ENCODE results near the gene LIF. TPM values are rescaled to one million over a fixed set of nuclear protein-coding genes. Genes with fewer than 3 reads are reported as not detected.

LIF gene
- total RNA-seq, 1 donor from 2014 or later, result 18.9 TPM

- H3K9me3 Mint-ChIP-seq (ENCODE audit: low read depth), result no peaks in the 10 kb centered on the region
- peak overlapping the region; percentile 41 for H3K27ac Mint-ChIP-seq (ENCODE audit: unreplicated experiment)
- TF ChIP-seq CTCF (IDR thresholded peaks at IDR 0.05), result no peak
- H3K4me1 Mint-ChIP-seq (ENCODE audit: low read depth), result peaks cover 90% of the 10 kb centered on the region
- no peaks in the 10 kb centered on the region for H3K27me3 Mint-ChIP-seq (ENCODE audit: low read depth)
- H3K4me3 Mint-ChIP-seq (ENCODE audit: unreplicated experiment), result peak overlapping the region; percentile 19
- no peaks in the 10 kb centered on the region for H3K36me3 Mint-ChIP-seq (ENCODE audit: low read depth)
- DNase-seq (ENCODE audit: low spot score), result no peak
These were observed 4.8 kb downstream of the LIF start for GRCh38 chr22:30241576-30242371.

- Mint-ChIP-seq H3K4me1 (ENCODE audit: low read depth) (peaks cover 93% of the 10 kb centered on the region), H3K36me3 (ENCODE audit: low read depth) (no peaks in the 10 kb centered on the region), H3K27me3 (ENCODE audit: low read depth) (no peaks in the 10 kb centered on the region), H3K27ac (ENCODE audit: unreplicated experiment) (peak overlapping the region; percentile 63), H3K4me3 (ENCODE audit: unreplicated experiment) (no peak overlapping the region), H3K9me3 (ENCODE audit: low read depth) (no peaks in the 10 kb centered on the region)
- no peak for DNase-seq (ENCODE audit: low spot score)
- TF ChIP-seq CTCF (IDR thresholded peaks at IDR 0.05), result no peak
These were observed 5.8 kb downstream of the LIF start for GRCh38 chr22:30240541-30241417.

GRCh38 chr22:30239488-30240405 lies 6.8 kb downstream of the LIF start:
- no peak for DNase-seq (ENCODE audit: low spot score)
- H3K27ac Mint-ChIP-seq (ENCODE audit: unreplicated experiment), result peak overlapping the region; percentile 77
- H3K27me3 Mint-ChIP-seq (ENCODE audit: low read depth), result no peaks in the 10 kb centered on the region
- peaks cover 94% of the 10 kb centered on the region for H3K4me1 Mint-ChIP-seq (ENCODE audit: low read depth)
- no peak overlapping the region for H3K4me3 Mint-ChIP-seq (ENCODE audit: unreplicated experiment)
- no peaks in the 10 kb centered on the region for H3K9me3 Mint-ChIP-seq (ENCODE audit: low read depth)
- no peak for TF ChIP-seq CTCF (IDR thresholded peaks at IDR 0.05)
- H3K36me3 Mint-ChIP-seq (ENCODE audit: low read depth), result no peaks in the 10 kb centered on the region

GRCh38 chr22:30238661-30239487 lies 7.7 kb downstream of the LIF start:
- Mint-ChIP-seq H3K27me3 (ENCODE audit: low read depth) (no peaks in the 10 kb centered on the region), H3K9me3 (ENCODE audit: low read depth) (no peaks in the 10 kb centered on the region), H3K4me1 (ENCODE audit: low read depth) (peaks cover 89% of the 10 kb centered on the region), H3K36me3 (ENCODE audit: low read depth) (no peaks in the 10 kb centered on the region), H3K27ac (ENCODE audit: unreplicated experiment) (peak overlapping the region; percentile 77), H3K4me3 (ENCODE audit: unreplicated experiment) (peak overlapping the region; percentile 12)
- no peak for TF ChIP-seq CTCF (IDR thresholded peaks at IDR 0.05)
- DNase-seq (ENCODE audit: low spot score), result peak; percentile 89
